SU-DHL-6 (cell line): ENCODE results near the gene KCNK18.

Experiments
- EZH2phosphoT487 ChIP-seq: fragments of 200-600 bp; sonication (generic), shearing (Covaris generic); conservative IDR thresholded peaks from 2 replicates; pipeline ENCODE4 v1.6.1; 2018; ENCODE audit warnings: mild to moderate bottlenecking, antibody characterized with exemption, low read length, moderate library complexity, mixed read lengths
- TF ChIP-seq, protein P1 (sequence below): fragments of 200-600 bp; sonication (generic); IDR thresholded peaks from one replicate; pipeline ENCODE4 v1.5.1; 2017; ENCODE audit warnings: antibody characterized with exemption, mild to moderate bottlenecking, low read length, moderate library complexity; ENCODE audit not compliant: insufficient read depth, poor library complexity, severe bottlenecking

- TF ChIP-seq, protein P1, sequence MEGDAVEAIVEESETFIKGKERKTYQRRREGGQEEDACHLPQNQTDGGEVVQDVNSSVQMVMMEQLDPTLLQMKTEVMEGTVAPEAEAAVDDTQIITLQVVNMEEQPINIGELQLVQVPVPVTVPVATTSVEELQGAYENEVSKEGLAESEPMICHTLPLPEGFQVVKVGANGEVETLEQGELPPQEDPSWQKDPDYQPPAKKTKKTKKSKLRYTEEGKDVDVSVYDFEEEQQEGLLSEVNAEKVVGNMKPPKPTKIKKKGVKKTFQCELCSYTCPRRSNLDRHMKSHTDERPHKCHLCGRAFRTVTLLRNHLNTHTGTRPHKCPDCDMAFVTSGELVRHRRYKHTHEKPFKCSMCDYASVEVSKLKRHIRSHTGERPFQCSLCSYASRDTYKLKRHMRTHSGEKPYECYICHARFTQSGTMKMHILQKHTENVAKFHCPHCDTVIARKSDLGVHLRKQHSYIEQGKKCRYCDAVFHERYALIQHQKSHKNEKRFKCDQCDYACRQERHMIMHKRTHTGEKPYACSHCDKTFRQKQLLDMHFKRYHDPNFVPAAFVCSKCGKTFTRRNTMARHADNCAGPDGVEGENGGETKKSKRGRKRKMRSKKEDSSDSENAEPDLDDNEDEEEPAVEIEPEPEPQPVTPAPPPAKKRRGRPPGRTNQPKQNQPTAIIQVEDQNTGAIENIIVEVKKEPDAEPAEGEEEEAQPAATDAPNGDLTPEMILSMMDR, result no peak
- no peak for TF ChIP-seq EZH2phosphoT487
These were observed 53.1 kb downstream of the KCNK18 start for GRCh38 chr10:117250411-117250810.
